Measurements from ENCODE around the gene CLEC5A. TPM values are rescaled to one million over a fixed set of nuclear protein-coding genes. Genes with fewer than 3 reads are reported as not detected.

The CLEC5A gene
- total RNA-seq = not detected

GRCh38 chr7:141946796-141947195 lies at the start of gene CLEC5A:
TSS of gene CLEC5A (minus strand) at chr7:141946974. CDS start at chr7:141946292, 682 bp downstream.

GRCh38 chr7:141973673-141974072 lies 26.9 kb upstream of the CLEC5A start, which contains the start of gene TAS2R38:
TSS of gene TAS2R38 (minus strand) at chr7:141973773. CDS start at chr7:141973689, 84 bp downstream.

GRCh38 chr7:141916099-141916498 lies 30.7 kb downstream of the CLEC5A start, which contains the start of gene OR9A4:
TSS of gene OR9A4 (plus strand) at chr7:141916399. CDS start at chr7:141918876, 2,477 bp downstream.

Other genes with a start within 250 kb of the CLEC5A start
- gene DENND11, start 244.8 kb downstream of the CLEC5A start, total RNA-seq = 66.4 TPM
- gene WEE2, start 238.6 kb downstream of the CLEC5A start, total RNA-seq = 1.3 TPM
- 86.7 TPM for gene SSBP1, start 208.6 kb downstream of the CLEC5A start, total RNA-seq
- gene TAS2R3, start 182.9 kb downstream of the CLEC5A start, total RNA-seq = 24.1 TPM
- gene TAS2R4, start 170.3 kb downstream of the CLEC5A start, total RNA-seq = 16.6 TPM
- 13.5 TPM for gene TAS2R5, start 156.8 kb downstream of the CLEC5A start, total RNA-seq
- gene PRSS37, start 105.5 kb downstream of the CLEC5A start, total RNA-seq = not detected
- gene OR9A4, start 30.6 kb downstream of the CLEC5A start, total RNA-seq = not detected
- not detected for gene TAS2R38, start 26.8 kb upstream of the CLEC5A start, total RNA-seq
- 0.63 TPM for gene MGAM, start 48.9 kb upstream of the CLEC5A start, total RNA-seq
- gene MGAM2, start 164.7 kb upstream of the CLEC5A start, total RNA-seq = 0.31 TPM

Measured in parietal lobe (tissue), 1 donor.